COLO668 (cell line): Measurements from ENCODE around the gene SLC16A1.
A peak's percentile ranks its signal among the peaks of the same experiment; 100 is the strongest.
"Not testable (repeated sequence)": the region's sequence is repeated elsewhere in the genome, so short reads cannot be mapped to it uniquely, and the experiment has no call there.

Experiments
- DNase-seq: peaks from one replicate; lab custom pipeline; 2025; ENCODE audit not compliant: unreplicated experiment; lab: John Stamatoyannopoulos, UW

Gene SLC16A1

GRCh38 chr1:112971006-112971405 is 15.0 kb upstream of the SLC16A1 start:
- no peak for DNase-seq

- DNase-seq, result no peak
These were observed 8.4 kb upstream of the SLC16A1 start for GRCh38 chr1:112964347-112964746.

DNA sequence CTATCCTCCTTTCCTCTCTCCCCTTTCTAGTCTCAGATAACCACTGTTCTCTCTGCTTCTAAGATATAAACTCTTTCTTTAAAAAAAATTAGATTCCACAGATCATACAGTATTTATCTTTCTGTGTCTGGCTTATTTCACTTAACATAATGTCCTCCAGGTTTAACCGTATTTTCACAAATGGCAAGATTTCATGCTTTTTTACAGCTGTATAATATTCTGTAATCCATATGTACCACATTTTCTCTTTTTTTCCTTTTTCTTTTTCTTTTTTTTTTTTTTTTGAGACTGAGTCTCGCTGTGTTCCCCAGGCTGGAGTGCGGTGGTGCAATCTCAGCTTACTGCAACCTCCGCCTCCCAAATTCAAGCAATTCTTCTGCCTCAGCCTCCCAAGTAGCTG is 5.1 kb upstream of the SLC16A1 start:
- no peak for DNase-seq

DNA sequence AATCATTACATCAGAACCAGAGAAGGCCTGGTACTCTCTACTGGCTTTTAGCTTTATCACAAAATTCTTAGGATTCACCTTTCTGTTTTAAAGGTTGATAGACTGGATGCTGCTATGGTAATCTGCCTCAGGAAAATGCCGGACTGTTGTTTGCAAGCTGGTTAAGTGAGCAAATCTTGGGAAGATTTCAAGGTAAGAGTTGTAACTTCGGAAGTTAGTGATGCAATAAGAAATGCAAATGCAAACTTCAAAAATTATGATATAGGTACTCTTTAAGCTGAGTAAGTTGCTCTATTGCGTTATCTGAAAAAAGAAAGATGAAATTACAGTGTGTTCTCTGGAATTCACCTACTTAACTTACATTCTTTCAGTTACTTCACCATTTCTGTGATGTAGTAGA is 4.4 kb upstream of the SLC16A1 start:
- no peak for DNase-seq

- not testable (repeated sequence) for DNase-seq
These were observed 2.2 kb upstream of the SLC16A1 start for GRCh38 chr1:112958236-112958635.

- DNase-seq, result peak; percentile 28
These were observed 1.3 kb upstream of the SLC16A1 start for GRCh38 chr1:112957133-112957812.

- DNase-seq, result peak; percentile 40
These were observed 642 bp upstream of the SLC16A1 start for GRCh38 chr1:112956544-112957132.

DNA sequence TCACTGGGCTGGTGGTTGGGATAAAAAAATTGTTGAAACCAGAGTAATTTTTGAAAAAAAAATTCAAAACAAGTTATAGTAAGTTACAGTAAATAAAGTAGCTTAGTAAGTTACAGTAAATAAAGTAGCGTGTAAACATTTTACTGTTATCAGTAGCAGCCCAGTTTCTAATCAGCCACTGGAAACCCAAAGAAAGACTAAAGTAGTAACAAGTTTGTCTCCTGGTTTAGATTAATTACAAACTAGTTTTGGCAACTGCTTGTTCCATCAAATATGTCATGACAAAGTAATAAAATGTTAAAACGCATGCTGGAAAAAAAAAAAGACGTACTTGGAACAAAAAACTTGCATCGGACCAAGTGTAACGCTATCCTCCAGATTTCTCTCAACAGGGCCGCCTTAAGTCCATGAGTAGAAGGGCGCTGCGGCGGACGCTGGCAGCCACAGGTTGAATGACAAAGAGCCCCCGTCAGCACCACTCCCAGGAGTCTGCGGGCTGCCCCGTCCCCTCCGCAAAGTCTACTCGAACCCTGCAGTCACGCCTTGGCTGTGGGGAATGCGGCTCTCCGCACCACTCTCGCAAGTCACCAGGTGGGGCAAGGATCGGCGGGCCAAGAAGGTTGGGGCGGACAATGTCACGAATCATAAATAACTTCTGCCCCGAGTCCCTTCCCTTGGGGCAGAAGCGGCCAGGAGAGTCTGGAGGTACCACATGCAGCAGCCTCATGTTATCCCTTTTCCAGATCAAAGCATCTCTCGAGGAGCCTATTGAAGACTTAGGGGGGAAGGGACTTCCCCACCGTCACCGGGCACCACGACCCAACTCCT is 837 bp downstream of the SLC16A1 start:
- DNase-seq, result peak; percentile 56

DNA sequence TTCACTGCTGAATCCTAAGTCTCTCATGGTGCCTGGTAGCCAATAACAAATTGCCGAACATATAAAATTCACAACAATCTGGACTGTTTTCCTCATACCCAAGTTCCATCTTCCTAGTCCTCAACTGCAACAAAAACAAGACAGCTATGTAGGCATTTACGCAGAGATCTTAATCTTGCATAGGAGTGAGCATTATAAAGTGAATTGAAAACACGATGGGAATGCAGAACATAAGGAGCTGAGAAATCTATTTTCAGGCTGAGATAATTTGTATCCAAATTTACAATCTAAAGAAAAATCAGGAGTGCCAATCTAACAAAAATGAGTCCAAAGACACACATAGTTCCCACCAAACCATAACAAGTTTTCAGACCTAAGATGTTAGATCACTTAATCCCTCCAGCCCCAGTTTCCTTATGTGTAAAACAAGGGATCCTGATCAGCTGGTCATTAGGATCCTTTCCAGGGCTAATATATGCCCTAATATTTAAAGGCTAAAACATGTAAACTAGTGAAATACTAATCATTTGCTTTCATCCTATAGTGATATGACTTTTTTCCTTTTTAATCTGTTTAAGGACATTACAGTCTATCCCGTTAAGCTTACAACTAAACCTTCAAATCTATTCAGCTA is 1.9 kb downstream of the SLC16A1 start:
- DNase-seq, result no peak

GRCh38 chr1:112950426-112950825 is 5.6 kb downstream of the SLC16A1 start:
- DNase-seq, result no peak

DNA sequence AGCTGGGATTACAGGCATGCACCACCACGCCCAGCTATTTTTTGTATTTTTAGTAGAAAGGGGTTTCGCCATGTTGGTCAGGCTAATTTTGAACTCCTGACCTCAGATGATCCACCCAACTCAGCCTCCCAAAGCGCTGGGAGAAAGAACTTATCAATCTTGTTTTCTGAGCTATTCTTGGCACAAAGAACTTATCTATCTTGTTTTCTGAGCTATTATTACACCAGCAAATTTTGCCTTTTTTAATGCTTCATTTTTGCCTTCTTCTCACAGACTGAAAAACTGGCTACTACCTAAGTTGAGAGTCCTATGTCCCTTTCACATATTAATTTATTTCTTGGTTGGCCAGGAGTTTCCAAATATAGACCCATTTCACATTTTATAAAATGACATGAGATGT is 9.3 kb downstream of the SLC16A1 start:
- DNase-seq, result no peak

DNA sequence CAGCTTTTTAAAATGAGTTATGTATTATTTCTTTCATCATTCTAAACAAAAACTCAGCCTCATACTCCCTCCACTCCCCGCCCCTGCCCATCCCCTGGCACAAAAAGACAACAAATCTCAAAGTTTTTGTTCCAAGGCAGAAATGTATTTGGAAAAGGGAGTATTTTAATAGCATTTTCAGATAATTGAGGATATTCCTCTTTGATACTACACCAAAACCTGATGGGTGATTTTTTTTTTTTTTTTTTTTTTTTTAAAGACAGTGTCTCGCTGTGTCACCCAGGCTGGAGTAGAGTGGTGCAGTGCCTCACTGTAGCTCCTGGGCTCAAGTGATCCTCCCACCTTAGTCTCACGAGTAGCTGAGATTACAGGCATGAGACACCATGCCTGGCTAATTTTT is 16.2 kb downstream of the SLC16A1 start:
- no peak for DNase-seq

GRCh38 chr1:112938210-112938609 is 17.8 kb downstream of the SLC16A1 start:
- no peak for DNase-seq

GRCh38 chr1:112937495-112937894 is 18.5 kb downstream of the SLC16A1 start:
- DNase-seq, result no peak

DNA sequence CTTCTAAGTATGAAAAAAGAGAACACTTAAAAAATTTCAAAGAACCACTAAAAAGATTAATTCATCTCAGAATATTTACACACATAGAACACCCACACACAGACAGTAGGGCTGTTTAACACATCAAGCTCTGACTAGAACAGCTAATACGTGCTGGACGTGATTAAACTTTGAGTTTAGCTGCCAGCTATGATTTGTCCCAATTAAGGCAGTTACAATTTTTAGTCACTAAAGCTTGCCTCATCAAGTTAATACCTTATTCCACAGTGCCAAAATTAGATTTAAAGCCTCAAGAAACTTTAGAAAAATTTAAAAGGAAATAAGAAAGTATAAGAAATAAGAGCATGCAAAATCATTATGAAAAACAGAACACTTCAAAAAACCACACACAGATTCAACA is 18.9 kb downstream of the SLC16A1 start:
- DNase-seq, result no peak

DNA sequence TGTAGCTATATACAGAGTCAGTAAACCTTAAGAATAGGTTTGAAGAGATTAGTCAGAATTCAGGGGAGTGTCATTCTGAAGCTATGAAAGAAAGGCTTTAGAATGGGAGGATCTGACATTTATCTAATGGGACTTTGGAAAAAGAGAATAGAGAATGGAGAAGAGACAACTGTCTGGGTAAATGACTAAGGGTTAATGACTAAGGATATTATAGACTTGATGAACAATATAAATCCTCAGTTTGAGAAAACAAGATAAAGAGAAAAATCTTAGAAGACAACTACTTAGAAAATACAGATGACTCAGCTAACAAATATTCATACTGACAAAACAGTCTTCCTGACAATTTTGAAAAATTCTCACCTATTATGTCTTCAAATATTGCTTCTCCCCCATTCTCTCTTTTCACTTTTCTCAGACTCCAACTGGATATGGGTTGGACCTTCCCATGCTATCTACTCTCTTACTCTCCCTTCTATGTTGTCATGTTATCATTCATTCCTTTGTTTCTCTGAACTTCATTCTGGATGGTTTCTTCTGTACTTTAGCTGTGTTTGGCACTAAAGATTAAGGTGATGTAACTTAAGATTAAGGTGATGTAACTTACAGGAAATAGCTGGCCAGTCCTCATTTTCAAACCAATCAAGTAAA is 20.4 kb downstream of the SLC16A1 start:
- no peak for DNase-seq

GRCh38 chr1:112934577-112934976 is 21.4 kb downstream of the SLC16A1 start:
- no peak for DNase-seq

GRCh38 chr1:112933820-112934571 is 22.0 kb downstream of the SLC16A1 start:
- no peak for DNase-seq

DNA sequence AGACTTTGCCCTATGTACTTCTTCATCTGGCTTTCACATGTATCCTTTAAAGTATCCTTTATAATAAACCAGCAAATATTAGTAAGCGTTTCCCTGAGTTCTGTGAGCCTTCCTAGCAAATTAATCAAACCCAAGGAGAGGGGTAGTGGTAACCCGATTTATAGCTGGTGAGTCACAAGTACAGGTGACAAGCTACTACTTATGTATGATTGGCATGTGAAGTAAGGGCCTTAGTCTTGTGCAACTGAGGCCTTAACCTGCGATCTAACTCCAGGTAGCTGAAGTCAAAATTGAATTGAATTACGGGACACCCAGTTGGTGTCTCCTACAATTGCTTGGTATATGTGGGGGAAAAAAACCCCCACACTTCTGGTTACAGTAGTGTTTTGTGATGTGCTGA is 26.0 kb downstream of the SLC16A1 start:
- DNase-seq, result no peak

- no peak for DNase-seq
These were observed 28.5 kb downstream of the SLC16A1 start for GRCh38 chr1:112927462-112927990.
